HG03139 (cell line): Measurements from ENCODE around the gene UBR2.
"Not testable (repeated sequence)": the region's sequence is repeated elsewhere in the genome, so short reads cannot be mapped to it uniquely, and the experiment has no call there.

Experiments used
- ATAC-seq: cut with Tn5 transposase; IDR thresholded peaks from one replicate; pipeline ENCODE4 v1.9.1; 2021; ENCODE audit not compliant: unreplicated experiment

The UBR2 gene

DNA sequence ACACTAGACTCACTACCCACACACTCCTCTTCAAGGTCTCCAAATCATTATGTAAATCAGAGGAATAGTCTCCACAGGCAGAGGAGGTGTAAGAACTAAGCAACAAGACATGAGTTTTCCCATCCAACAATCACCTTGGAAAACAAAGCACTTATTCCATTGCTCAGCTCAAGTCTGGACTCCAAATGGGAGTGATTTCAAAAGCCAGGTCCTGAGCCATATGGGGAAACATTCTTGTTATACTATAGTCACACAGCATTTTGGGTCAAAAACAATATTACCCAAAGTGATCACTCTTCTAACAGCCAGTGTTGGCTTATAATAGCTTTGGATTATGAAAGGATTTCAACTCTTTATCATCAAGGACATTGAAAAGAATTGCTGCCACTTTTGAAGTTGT lies 162.2 kb downstream of the UBR2 start:
- ATAC-seq: no peak

GRCh38 chr6:42726485-42727086 lies 162.8 kb downstream of the UBR2 start:
- ATAC-seq: peak; percentile 80

GRCh38 chr6:42727087-42727611 lies 163.3 kb downstream of the UBR2 start:
- ATAC-seq: no peak

- ATAC-seq: no peak
These were observed 163.8 kb downstream of the UBR2 start for GRCh38 chr6:42727627-42728026.

- ATAC-seq: no peak
These were observed 165.9 kb downstream of the UBR2 start for GRCh38 chr6:42729731-42730130.

DNA sequence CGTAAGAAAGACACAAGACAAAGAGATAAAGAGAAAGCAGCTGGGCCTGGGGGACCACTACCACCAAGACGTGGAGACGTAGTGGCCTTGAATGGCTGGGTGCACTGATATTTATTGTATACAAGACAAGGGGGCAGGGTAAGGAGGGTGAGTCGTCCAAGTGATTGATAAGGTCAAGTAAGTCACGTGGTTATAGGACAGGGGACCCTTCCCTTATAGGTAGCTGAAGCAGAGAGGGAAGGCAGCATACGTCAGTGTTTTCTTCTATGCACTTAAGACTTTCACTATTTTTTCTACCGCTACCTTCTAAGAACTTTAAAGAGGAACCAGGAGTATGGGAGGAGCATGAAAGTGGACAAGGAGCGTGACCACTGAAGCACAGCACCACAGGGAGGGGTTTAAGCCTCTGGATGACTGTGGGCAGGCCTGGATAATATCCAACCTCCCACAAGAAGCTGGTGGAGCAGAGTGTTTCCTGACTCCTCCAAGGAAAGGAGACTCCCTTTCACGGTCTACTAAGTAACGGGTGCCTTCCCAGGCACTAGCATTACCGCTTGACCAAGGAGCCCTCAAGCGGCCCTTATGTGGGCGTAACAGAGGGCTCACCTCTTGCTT lies 170.1 kb downstream of the UBR2 start:
- ATAC-seq: not testable (repeated sequence)

- no peak for ATAC-seq
These were observed 172.1 kb downstream of the UBR2 start for GRCh38 chr6:42735976-42736375.

DNA sequence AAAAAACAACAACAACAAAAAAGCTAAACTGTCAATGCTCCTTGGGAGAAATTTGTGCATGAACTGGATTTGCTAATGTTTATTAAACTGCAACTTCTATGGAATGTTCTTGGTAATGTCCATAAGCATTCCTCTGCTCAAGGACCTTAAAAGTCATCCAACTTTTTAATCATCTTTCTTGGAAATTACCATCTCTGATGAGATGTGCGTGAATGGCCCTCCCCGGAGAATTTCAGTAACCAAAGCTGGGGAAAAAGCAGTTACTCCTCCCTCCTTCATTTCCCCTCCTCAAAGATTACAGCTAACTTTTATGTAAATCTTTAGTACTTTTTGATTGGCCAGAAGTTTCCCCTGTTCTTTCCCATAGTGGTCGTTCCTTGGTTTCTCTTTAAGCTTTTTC lies 176.9 kb downstream of the UBR2 start:
- no peak for ATAC-seq

DNA sequence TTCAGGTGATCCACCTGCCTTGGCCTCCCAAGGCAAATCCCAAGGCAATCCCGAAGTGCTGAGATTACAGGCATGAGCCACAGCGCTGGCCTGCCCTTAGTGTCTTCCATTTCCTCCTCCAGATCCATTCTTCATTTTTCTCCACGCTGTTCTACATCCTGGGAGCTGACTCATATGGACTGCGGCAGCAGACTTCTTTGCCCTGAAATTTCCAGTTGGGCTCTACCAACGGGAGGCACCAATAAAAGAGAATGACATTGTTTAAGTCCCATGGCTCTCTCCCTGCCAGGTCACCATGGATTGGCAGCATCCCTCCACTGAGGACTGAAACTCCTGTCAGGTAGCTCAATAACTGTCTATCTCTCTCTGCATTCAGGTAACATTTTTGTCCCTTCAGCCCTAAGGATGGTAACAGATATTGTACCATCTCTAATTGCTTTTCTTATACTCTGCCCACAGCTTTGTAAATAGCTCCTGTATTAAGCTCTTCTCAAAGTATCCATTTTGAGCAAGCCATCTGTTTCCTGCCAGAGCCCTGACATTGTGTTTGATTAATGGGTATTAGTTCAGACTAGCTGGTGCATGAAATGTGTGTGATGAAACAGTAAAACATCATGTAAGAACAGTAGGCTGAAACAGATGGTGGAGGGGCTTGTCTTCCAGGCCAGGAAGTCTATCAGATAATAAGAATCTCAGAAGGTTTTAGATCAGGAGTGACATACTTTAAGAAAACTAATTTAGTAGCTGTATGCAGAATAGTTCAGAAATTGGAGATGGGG lies 178.5 kb downstream of the UBR2 start:
- no peak for ATAC-seq
